Psoas muscle (tissue), 8 donors: Measurements from ENCODE around the gene FBXW5. TPM values are rescaled to one million over a fixed set of nuclear protein-coding genes. Genes with fewer than 3 reads are reported as not detected.
A peak's percentile ranks its signal among the peaks of the same experiment; 100 is the strongest.

Experiments used
- ATAC-seq, 4 donors: fragments of 200-7000 bp; cut with Tn5 transposase; one replicate each; pipeline ENCODE4 v1.9.1; 2020; ENCODE audit warnings: moderate library complexity in 3 of 4, mild to moderate bottlenecking in 2 of 4
- DNase-seq, 2 donors: peaks; one replicate each; pipeline ENCODE4 v3.0.0-alpha.2; 2020
- H3K27ac ChIP-seq: fragments of 200-600 bp; one replicate; pipeline ENCODE4 v1.8.0; 2022
- H3K27me3 ChIP-seq, 3 donors: fragments of 200-600 bp in 1 of 3; one replicate each; pipeline versions ENCODE4 v1.6.1 to v1.8.0; 2013 to 2022; ENCODE audit warnings: low read length in 2 of 3, mild to moderate bottlenecking in 2 of 3, moderate library complexity in 1 of 3; ENCODE audit not compliant: insufficient read depth in 3 of 3
- H3K36me3 ChIP-seq, 2 donors: fragments of 200-600 bp in 1 of 2; one replicate each; pipeline versions ENCODE4 v1.6.1 to v1.8.0; 2013 to 2022; ENCODE audit warnings: low read depth in 1 of 2, mild to moderate bottlenecking in 1 of 2, moderate library complexity in 1 of 2; ENCODE audit not compliant: insufficient read depth in 1 of 2
- H3K4me1 ChIP-seq: fragments of 200-600 bp; one replicate; pipeline ENCODE4 v1.8.0; 2022
- H3K4me3 ChIP-seq: fragments of 200-600 bp; one replicate; pipeline ENCODE4 v1.8.0; 2022; ENCODE audit warnings: mild to moderate bottlenecking
- H3K9me3 ChIP-seq: fragments of 200-600 bp; one replicate; pipeline ENCODE4 v1.8.0; 2022
- CTCF ChIP-seq: fragments of 200-600 bp; IDR thresholded peaks from one replicate; pipeline ENCODE4 v1.8.0; 2022; ENCODE audit warnings: antibody characterized with exemption
- WGBS, 3 donors: extraction: QIAGEN DNeasy Blood & Tissue Kit; methylation state at CpG; one replicate each; pipeline versions ENCODE4 v1.1.6 to v1.1.7; 2013; 5-methylcytosine and 5-hydroxymethylcytosine counted together
- intact Hi-C, 2 donors: fragments of 100-400 bp; cut with DNase I; formaldehyde crosslinking; loops; one replicate each; pipeline versions ENCODE4 v1.11.0 to v1.14.2; 2022
- polyA plus RNA-seq, 3 donors: library from polyadenylated mRNA; stranded (reverse); fragments of 200-250 nt; gene quantifications; one replicate each; pipeline ENCODE4 v1.2.3, GENCODE V29; 2013
- total RNA-seq, 4 donors: library from RNA; stranded (reverse); fragmentation: NEBNext Ultra II Directional in 2 of 4; extraction: Animal tissue kit (Norgen Biotek cat#: 25700) in 2 of 4; gene quantifications; one replicate each; pipeline versions ENCODE4 v1.2.1 to v1.2.4, GENCODE V29; 2021 to 2023
- donor health status: healthy with polysubstance abuse.
- donor health status: DM: no; HTN: no; CAD: no; lungs with moderate emphysema.
- donor health status: Bipolar disorder and iron deficiency.
- donor health status: healthy.
- donor health status: DM: yes; HTN: yes; CAD: no.
- donor health status: DM: no; HTN: no; CAD: no.
- donor health status: DM: no; HTN: no; CAD: no.
- donor health status: DM: yes; HTN: yes; CAD: no.

Gene FBXW5
- total and polyA plus RNA-seq, 7 donors: 135 to 261 (median 202) TPM

- no peak for TF ChIP-seq CTCF
- no peak overlapping the region for H3K27ac ChIP-seq
- H3K36me3 ChIP-seq: no peaks in the 10 kb centered on the region
- 82 to 93% (median 85%) methylated on average over 18 to 25 of the region's 25 CpGs for WGBS, 3 donors
- no peaks in the 10 kb centered on the region for H3K9me3 ChIP-seq
- ATAC-seq (no peak), DNase-seq (no peak)
- no peak overlapping the region for H3K4me3 ChIP-seq
- intact Hi-C loops: loop anchor here in 1 of 2 donors (5.0 kb wide), 1 partner anchor 162 kb away; the partner anchor contains the start of gene TMEM141
- peaks cover 4% of the 10 kb centered on the region for H3K4me1 ChIP-seq
- peaks cover 0 to 1% (median 0%) of the 10 kb centered on the region in 3 donors for H3K27me3 ChIP-seq
Measured at GRCh38 chr9:136954270-136955083, 9.9 kb upstream of the FBXW5 start.

DNA sequence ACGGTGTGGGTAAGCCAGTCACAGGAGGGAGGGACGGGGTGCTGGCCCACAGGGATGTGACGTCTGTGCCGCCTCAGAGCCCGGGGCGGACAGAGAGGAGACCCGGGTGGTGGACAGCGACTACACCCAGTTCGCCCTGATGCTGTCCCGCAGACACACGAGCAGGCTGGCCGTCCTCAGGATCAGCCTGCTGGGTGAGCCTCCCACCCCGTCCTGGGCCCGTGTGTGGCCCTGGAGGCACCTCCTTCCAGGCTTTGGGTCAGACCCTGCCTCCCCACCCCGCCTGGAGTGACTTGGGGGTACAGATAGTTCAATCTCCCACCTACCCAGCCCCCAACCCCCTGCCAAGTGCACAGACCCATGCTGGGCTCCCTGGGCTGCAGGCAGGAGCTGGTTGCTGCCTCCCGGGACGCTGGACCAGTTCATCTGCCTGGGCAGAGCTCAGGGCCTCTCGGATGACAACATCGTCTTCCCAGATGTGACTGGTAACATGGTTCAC is 9.3 kb upstream of the FBXW5 start:
- intact Hi-C loops: loop anchor here in 1 of 2 donors (5.0 kb wide), 1 partner anchor 162 kb away; the partner anchor contains the start of gene TMEM141
- DNase-seq: no peak
- no peak overlapping the region for H3K4me3 ChIP-seq
- ATAC-seq: no peak
- peaks cover 4% of the 10 kb centered on the region for H3K4me1 ChIP-seq
- H3K27ac ChIP-seq: no peak overlapping the region
- no peaks in the 10 kb centered on the region for H3K36me3 ChIP-seq
- H3K9me3 ChIP-seq: no peaks in the 10 kb centered on the region
- WGBS, 3 donors: 74 to 83% (median 79%) methylated on average over 19 of the region's 19 CpGs
- no peaks in the 10 kb centered on the region for H3K27me3 ChIP-seq
- no peak for TF ChIP-seq CTCF

DNA sequence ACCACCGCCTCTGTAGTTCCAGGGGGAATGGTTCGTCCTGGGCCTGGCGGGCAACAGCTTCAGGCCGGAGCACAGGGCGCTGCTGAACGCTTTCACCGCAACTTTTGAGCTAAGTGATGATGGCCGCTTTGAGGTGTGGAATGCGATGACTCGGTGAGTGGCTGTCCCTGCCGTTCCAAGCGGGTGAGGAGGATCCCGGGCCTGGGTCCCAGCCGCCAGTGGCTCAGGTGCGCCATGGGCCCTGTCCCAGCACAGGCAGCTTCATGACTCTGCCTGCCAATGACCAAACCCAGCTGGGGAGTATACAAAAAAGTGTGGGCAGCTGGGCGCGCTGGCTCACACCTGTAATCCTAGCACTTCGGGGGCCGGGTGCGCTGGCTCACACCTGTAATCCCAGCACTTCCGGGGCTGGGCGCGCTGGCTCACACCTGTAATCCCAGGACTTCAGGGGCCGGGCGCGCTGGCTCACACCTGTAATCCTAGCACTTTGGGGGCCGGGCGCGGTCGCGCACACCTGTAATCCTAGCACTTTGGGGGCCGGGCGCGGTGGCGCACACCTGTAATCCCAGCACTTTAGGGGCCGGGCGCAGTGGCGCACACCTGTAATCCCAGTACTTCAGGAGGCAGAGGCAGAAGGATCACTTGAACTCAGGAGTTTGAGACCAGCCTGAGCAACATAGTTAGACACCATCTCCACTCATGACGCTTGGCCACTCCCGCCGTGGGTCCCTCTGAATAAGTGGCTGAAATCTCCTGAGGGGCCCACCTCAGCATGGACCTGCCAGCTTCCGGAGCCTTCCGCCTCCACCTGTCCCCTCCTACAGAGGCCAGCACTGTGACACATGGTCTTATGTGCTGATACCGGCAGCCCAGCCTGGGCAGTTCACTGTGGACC is 8.6 kb upstream of the FBXW5 start:
- Histone ChIP-seq H3K27me3 (no peaks in the 10 kb centered on the region), H3K27ac (no peak overlapping the region), H3K4me1 (peaks cover 10% of the 10 kb centered on the region), H3K9me3 (no peaks in the 10 kb centered on the region), H3K36me3 (no peaks in the 10 kb centered on the region), H3K4me3 (no peak overlapping the region)
- intact Hi-C loops: loop anchor here in 1 of 2 donors (5.0 kb wide), 1 partner anchor 161 kb away; the partner anchor contains the start of gene TMEM141
- DNase-seq (peak in 1 of 2 donors; percentile 4), ATAC-seq (no peak)
- 83 to 93% (median 84%) methylated on average over 36 to 44 of the region's 44 CpGs for WGBS, 3 donors
- TF ChIP-seq CTCF: no peak

DNA sequence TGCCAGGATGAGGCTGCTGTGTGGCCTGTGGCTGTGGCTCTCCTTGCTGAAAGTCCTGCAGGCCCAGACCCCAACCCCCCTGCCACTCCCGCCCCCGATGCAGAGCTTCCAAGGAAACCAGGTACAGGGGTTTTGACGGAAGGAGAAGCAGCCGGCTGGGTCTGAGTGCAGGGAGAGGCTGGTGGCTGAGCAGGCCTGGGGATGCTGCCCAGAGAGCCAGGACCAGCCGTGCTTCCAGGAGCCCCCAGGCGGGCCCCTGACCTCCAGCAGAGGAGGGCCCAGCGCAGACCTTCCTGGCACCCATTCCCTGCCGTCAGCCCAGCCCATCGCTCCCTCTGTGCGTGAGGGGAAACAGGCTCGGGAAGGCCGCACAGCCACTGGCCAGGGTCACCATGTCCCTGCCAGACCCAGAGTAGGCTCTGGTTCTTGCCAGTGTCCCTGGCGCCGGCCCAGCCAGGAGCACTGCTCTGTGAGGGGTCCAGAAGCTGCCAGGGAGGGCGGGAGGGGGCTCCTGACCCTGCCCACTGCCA is 7.8 kb upstream of the FBXW5 start:
- no peak overlapping the region for H3K4me3 ChIP-seq
- no peaks in the 10 kb centered on the region for H3K27me3 ChIP-seq
- ATAC-seq: no peak
- H3K36me3 ChIP-seq: no peaks in the 10 kb centered on the region
- intact Hi-C loops: loop anchor here in 1 of 2 donors (5.0 kb wide), 1 partner anchor 160 kb away; the partner anchor contains the start of gene TMEM141
- WGBS, 3 donors: 57 to 76% (median 57%) methylated on average over 12 to 15 of the region's 15 CpGs
- no peak for TF ChIP-seq CTCF
- peak in 1 of 2 donors; percentile 13 for DNase-seq
- no peak overlapping the region for H3K27ac ChIP-seq
- H3K4me1 ChIP-seq: peaks cover 17% of the 10 kb centered on the region
- H3K9me3 ChIP-seq: no peaks in the 10 kb centered on the region
